HCT116 (cell line): ENCODE data around the gene TMEM204. TPM values are rescaled to one million over a fixed set of nuclear protein-coding genes. Genes with fewer than 3 reads are reported as not detected.
A peak's percentile ranks its signal among the peaks of the same experiment; 100 is the strongest.

Source experiments
- ATAC-seq: fragments of 200-7000 bp; cut with Tn5 transposase; 2 replicates; pipeline ENCODE4 v1.9.1; 2020; ENCODE audit warnings: mild to moderate bottlenecking, moderate library complexity
- BruUV-seq: library from RNA; stranded (reverse); fragments of 400-500 nt; replicated peaks from 2 replicates; lab custom pipeline; 2021; lab: Mats Ljungman, UMichigan
- CTCF ChIA-PET: fragments of 300-600 bp; sonication (Branson Sonifier 250); formaldehyde crosslinking; loops from one replicate; lab custom pipeline; 2021; ENCODE audit warnings: antibody characterized with exemption; lab: Charles Lee
- POLR2A ChIA-PET: fragments of 300-600, 350-600 bp; sonication (Branson Sonifier 250); formaldehyde crosslinking; loops from one replicate; lab custom pipeline; 2021; ENCODE audit warnings: antibody characterized with exemption; lab: Charles Lee
- RAD21 ChIA-PET, 2 experiments: fragments of 300-600 bp; sonication (Branson Sonifier 250); formaldehyde crosslinking; loops; one replicate each; lab custom pipeline; 2023; ENCODE audit warnings: low total read pairs in 2 of 2; ENCODE audit not compliant: uncharacterized antibody in 2 of 2, unreplicated experiment in 2 of 2, low non-redundant PET in 1 of 2; lab: Charles Lee
- DNase-seq: peaks from one replicate; pipeline ENCODE4 v3.0.0-alpha.2; 2010; ENCODE audit warnings: low read depth, low spot score
- H2AFZ ChIP-seq: fragments of 200-600 bp; shearing (Covaris generic), sonication (generic); 2 replicates; pipeline ENCODE4 v1.6.1; 2017; ENCODE audit warnings: low read depth, mixed run types, mixed read lengths, antibody characterized with exemption, low read length; ENCODE audit not compliant: poor library complexity, severe bottlenecking
- H3K27ac ChIP-seq: 2 replicates; pipeline ENCODE4 v1.5.1; 2012; ENCODE audit warnings: low read depth, low read length
- H3K27me3 ChIP-seq: fragments of 200-600 bp; sonication (generic); 2 replicates; pipeline ENCODE4 v1.6.1; 2016; ENCODE audit warnings: mixed run types, low read length, mixed read lengths; ENCODE audit not compliant: insufficient read depth
- H3K36me3 ChIP-seq, 2 experiments: fragments of 200-500 bp in 1 of 2; fragments of 200-600 bp in 1 of 2; sonication (Bioruptor generic) in 1 of 2; sonication (generic) in 1 of 2; 2 replicates each; pipeline versions ENCODE4 v1.5.1 to v1.6.1; 2014 to 2016; ENCODE audit warnings: low read length in 2 of 2, inconsistent platforms in 1 of 2, mixed read lengths in 1 of 2, mixed run types in 1 of 2; ENCODE audit not compliant: insufficient read depth in 2 of 2, control insufficient read depth in 1 of 2
- H3K4me1 ChIP-seq, 2 experiments: fragments of 200-600 bp in 1 of 2; sonication (generic) in 1 of 2; 2 replicates each; pipeline versions ENCODE4 v1.5.1 to v1.6.1; 2012 to 2017; ENCODE audit warnings: low read length in 2 of 2, inconsistent platforms in 1 of 2, mild to moderate bottlenecking in 1 of 2, mixed read lengths in 1 of 2, mixed run types in 1 of 2, moderate library complexity in 1 of 2; ENCODE audit not compliant: insufficient read depth in 2 of 2, control insufficient read depth in 1 of 2
- H3K4me2 ChIP-seq: fragments of 200-600 bp; sonication (generic); 2 replicates; pipeline ENCODE4 v1.6.1; 2017; ENCODE audit warnings: mixed run types, low read length, mixed read lengths
- H3K4me3 ChIP-seq, 2 experiments: fragments of 200-600 bp in 1 of 2; sonication (generic) in 1 of 2; replicated peaks in 1 of 2; 2 replicates each; pipeline ENCODE4 v1.5.1; 2011 to 2016; ENCODE audit warnings: low read length in 2 of 2, control low read depth in 1 of 2, low read depth in 1 of 2, mild to moderate bottlenecking in 1 of 2, mixed read lengths in 1 of 2, mixed run types in 1 of 2
- H3K79me2 ChIP-seq: fragments of 200-600 bp; sonication (generic); 2 replicates; pipeline ENCODE4 v1.6.1; 2017; ENCODE audit warnings: mild to moderate bottlenecking, mixed run types, low read length, moderate library complexity, mixed read lengths; ENCODE audit not compliant: insufficient read depth
- H3K9ac ChIP-seq: fragments of 200-600 bp; sonication (generic); 2 replicates; pipeline ENCODE4 v1.6.1; 2016; ENCODE audit warnings: low read length, mixed read lengths
- H3K9me2 ChIP-seq: fragments of 200-600 bp; sonication (generic), shearing (Covaris generic); 2 replicates; pipeline ENCODE4 v1.6.1; 2017; ENCODE audit warnings: mixed run types, mild to moderate bottlenecking, moderate library complexity; ENCODE audit not compliant: insufficient read depth
- H3K9me3 ChIP-seq, 2 experiments: fragments of 200-500 bp in 1 of 2; fragments of 200-600 bp in 1 of 2; sonication (Bioruptor generic) in 1 of 2; sonication (generic) in 1 of 2; 2 replicates each; pipeline ENCODE4 v1.6.1; 2014 to 2017; ENCODE audit warnings: low read length in 2 of 2, mixed read lengths in 2 of 2, inconsistent platforms in 1 of 2, low read depth in 1 of 2, mild to moderate bottlenecking in 1 of 2, mixed run types in 1 of 2, moderate library complexity in 1 of 2; ENCODE audit not compliant: control insufficient read depth in 1 of 2, insufficient read depth in 1 of 2
- H4K20me1 ChIP-seq: fragments of 200-600 bp; sonication (generic), shearing (Covaris generic); 2 replicates; pipeline ENCODE4 v1.6.1; 2017; ENCODE audit warnings: mixed run types, mild to moderate bottlenecking, moderate library complexity; ENCODE audit not compliant: insufficient read depth
- CEBPB ChIP-seq: IDR thresholded peaks from 2 replicates; pipeline ENCODE4 v1.6.1; 2012; ENCODE audit warnings: low read depth
- ELF1 ChIP-seq: IDR thresholded peaks from 2 replicates; pipeline ENCODE4 v1.6.1; 2012; ENCODE audit warnings: low read depth, borderline replicate concordance
- JUND ChIP-seq: IDR thresholded peaks from 2 replicates; pipeline ENCODE4 v1.6.1; 2012
- TCF7L2 ChIP-seq: IDR thresholded peaks from 2 replicates; pipeline ENCODE4 v1.7.0; 2011; ENCODE audit warnings: borderline replicate concordance, inconsistent platforms; ENCODE audit not compliant: insufficient read depth, insufficient read length; ENCODE audit errors: extremely low read depth
- ZNF274 ChIP-seq: fragments of 200-500 bp; sonication (Bioruptor generic); IDR thresholded peaks from 2 replicates; pipeline ENCODE4 v1.6.1; 2014; ENCODE audit warnings: mild to moderate bottlenecking, low read depth, low read length, inconsistent platforms
- intact Hi-C: fragments of 100-400 bp; cut with micrococcal nuclease; formaldehyde crosslinking; loops from 2 replicates; pipeline ENCODE4 v1.10.0; 2022
- total RNA-seq: library from RNA; stranded (reverse); gene quantifications from one replicate; pipeline ENCODE4 v1.2.1, GENCODE V29; 2021; ENCODE audit not compliant: unreplicated experiment
- TF ChIP-seq, protein P1 (sequence below): IDR thresholded peaks from 2 replicates; pipeline ENCODE4 v1.6.1; 2011; ENCODE audit warnings: mild to moderate bottlenecking, low read length, moderate library complexity; ENCODE audit not compliant: insufficient replicate concordance; ENCODE audit errors: extremely low read depth
- TF ChIP-seq, protein P2 (sequence below): IDR thresholded peaks from 2 replicates; pipeline ENCODE4 v1.6.1; 2012; ENCODE audit warnings: low read depth

TMEM204 gene
- total RNA-seq, 1 experiment from 2014 or later, result 0.22 TPM

DNA sequence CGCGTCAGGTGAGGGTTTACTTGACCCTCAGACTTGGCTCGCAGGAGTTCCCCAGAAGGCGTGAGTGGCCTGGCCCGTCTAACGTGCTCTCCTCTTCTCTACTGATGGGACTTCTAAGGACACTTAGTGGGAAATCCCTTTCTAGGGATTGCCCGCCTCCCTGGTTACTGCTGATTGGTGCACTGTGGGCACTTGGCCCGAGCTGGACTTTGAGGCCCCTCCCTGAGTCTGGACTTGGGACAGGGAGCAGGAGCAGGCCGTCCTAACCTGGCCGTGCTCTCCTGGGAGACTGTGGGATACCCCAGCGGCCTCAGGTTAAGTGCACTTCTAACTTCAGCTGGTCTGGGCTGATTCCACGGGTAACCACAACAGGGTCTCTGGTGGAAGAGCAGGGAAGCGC lies 63.7 kb downstream of the TMEM204 start:
- Histone ChIP-seq H3K4me2 (no peak overlapping the region), H3K36me3 (0 out of 4 replicates have a peak, but pooled peaks cover 0 to 2% of the 10 kb centered on the region in 2 experiments), H3K27ac (no peak overlapping the region), H3K9me3 (no peaks in the 10 kb centered on the region), H3K27me3 (no peaks in the 10 kb centered on the region), H3K9ac (no peak overlapping the region), H3K79me2 (no peaks in the 10 kb centered on the region), H4K20me1 (no peaks in the 10 kb centered on the region), H3K4me3 (no peak overlapping the region), H3K4me1 (no peaks in the 10 kb centered on the region), H3K9me2 (no peaks in the 10 kb centered on the region), H2AFZ (no peak overlapping the region)
- intact Hi-C loops, result no loop called here
- ATAC-seq (peak; percentile 58), DNase-seq (no peak)
- BruUV-seq, result no TSS peak
- ChIA-PET POLR2A (no interaction called here), RAD21 (no interaction called here), CTCF (no interaction called here)
- TF ChIP-seq CEBPB (no peak), JUND (no peak), ELF1 (no peak), TCF7L2 (no peak), ZNF274 (no peak)
- TF ChIP-seq, protein P1, sequence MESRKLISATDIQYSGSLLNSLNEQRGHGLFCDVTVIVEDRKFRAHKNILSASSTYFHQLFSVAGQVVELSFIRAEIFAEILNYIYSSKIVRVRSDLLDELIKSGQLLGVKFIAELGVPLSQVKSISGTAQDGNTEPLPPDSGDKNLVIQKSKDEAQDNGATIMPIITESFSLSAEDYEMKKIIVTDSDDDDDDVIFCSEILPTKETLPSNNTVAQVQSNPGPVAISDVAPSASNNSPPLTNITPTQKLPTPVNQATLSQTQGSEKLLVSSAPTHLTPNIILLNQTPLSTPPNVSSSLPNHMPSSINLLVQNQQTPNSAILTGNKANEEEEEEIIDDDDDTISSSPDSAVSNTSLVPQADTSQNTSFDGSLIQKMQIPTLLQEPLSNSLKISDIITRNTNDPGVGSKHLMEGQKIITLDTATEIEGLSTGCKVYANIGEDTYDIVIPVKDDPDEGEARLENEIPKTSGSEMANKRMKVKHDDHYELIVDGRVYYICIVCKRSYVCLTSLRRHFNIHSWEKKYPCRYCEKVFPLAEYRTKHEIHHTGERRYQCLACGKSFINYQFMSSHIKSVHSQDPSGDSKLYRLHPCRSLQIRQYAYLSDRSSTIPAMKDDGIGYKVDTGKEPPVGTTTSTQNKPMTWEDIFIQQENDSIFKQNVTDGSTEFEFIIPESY, result no peak

DNA sequence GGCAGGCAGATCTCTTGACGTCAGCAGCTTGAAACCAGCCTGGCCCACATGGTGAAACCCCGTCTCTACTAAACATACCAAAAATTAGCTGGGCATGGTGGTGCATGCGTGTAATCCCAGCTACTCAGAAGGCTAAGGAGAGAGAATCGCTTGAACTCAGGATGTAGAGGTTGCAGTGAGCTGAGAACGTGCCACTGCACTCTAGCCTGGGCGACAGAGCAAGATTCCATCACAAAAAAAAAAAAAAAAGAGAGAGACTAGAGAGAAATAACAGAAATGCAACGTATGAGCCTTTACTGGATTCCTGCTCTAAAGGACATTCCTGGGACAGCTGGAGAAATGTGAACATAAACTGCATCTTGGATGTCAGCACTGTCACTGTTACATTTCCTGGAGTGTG lies 67.6 kb downstream of the TMEM204 start:
- POLR2A ChIA-PET, result no interaction called here
- Histone ChIP-seq H4K20me1 (no peaks in the 10 kb centered on the region), H3K27me3 (no peaks in the 10 kb centered on the region), H3K4me2 (no peak overlapping the region), H2AFZ (no peak overlapping the region), H3K4me1 (no peaks in the 10 kb centered on the region), H3K9me3 (no peaks in the 10 kb centered on the region), H3K36me3 (0 out of 4 replicates have a peak, but pooled peaks cover 0 to 1% of the 10 kb centered on the region in 2 experiments), H3K4me3 (no peak overlapping the region), H3K27ac (no peak overlapping the region), H3K79me2 (no peaks in the 10 kb centered on the region), H3K9me2 (no peaks in the 10 kb centered on the region), H3K9ac (no peak overlapping the region)
- TF ChIP-seq CEBPB, result no peak
- TF ChIP-seq, protein P2, sequence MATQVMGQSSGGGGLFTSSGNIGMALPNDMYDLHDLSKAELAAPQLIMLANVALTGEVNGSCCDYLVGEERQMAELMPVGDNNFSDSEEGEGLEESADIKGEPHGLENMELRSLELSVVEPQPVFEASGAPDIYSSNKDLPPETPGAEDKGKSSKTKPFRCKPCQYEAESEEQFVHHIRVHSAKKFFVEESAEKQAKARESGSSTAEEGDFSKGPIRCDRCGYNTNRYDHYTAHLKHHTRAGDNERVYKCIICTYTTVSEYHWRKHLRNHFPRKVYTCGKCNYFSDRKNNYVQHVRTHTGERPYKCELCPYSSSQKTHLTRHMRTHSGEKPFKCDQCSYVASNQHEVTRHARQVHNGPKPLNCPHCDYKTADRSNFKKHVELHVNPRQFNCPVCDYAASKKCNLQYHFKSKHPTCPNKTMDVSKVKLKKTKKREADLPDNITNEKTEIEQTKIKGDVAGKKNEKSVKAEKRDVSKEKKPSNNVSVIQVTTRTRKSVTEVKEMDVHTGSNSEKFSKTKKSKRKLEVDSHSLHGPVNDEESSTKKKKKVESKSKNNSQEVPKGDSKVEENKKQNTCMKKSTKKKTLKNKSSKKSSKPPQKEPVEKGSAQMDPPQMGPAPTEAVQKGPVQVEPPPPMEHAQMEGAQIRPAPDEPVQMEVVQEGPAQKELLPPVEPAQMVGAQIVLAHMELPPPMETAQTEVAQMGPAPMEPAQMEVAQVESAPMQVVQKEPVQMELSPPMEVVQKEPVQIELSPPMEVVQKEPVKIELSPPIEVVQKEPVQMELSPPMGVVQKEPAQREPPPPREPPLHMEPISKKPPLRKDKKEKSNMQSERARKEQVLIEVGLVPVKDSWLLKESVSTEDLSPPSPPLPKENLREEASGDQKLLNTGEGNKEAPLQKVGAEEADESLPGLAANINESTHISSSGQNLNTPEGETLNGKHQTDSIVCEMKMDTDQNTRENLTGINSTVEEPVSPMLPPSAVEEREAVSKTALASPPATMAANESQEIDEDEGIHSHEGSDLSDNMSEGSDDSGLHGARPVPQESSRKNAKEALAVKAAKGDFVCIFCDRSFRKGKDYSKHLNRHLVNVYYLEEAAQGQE, result no peak
- TF ChIP-seq TCF7L2, result no peak
- no peak for TF ChIP-seq JUND
- ATAC-seq, result no peak
- no peak for DNase-seq
- RAD21 ChIA-PET, result no interaction called here
- intact Hi-C loops, result no loop called here
- BruUV-seq, result no TSS peak
- CTCF ChIA-PET, result no interaction called here
